CD4-positive, alpha-beta memory T cell (primary cell): ENCODE measurements around the gene UBR7. TPM values are rescaled to one million over a fixed set of nuclear protein-coding genes. Genes with fewer than 3 reads are reported as not detected.
A peak's percentile ranks its signal among the peaks of the same experiment; 100 is the strongest.

Source experiments
- CTCF ChIA-PET: fragments of 350-600 bp; sonication (Branson Sonifier 250); formaldehyde crosslinking; loops from one replicate; lab custom pipeline; 2021; ENCODE audit warnings: inconsistent platforms; ENCODE audit not compliant: partially characterized antibody; lab: Charles Lee
- POLR2A ChIA-PET: fragments of 350-600 bp; sonication (Branson Sonifier 250); formaldehyde crosslinking; loops from one replicate; lab custom pipeline; 2021; ENCODE audit not compliant: partially characterized antibody; lab: Charles Lee
- DNase-seq, 5 donors: peaks; one replicate each; pipeline versions ENCODE4 v3.0.0 to v3.0.0-alpha.2; 2020 to 2022; ENCODE audit warnings: mixed read lengths in 1 of 5
- H3K27ac ChIP-seq: one replicate; pipeline ENCODE4 v1.7.0; 2013; ENCODE audit warnings: low read depth, low read length
- H3K27me3 ChIP-seq: 2 replicates; pipeline ENCODE4 v1.7.0; 2013; ENCODE audit warnings: mild to moderate bottlenecking, low read length, moderate library complexity; ENCODE audit not compliant: insufficient read depth
- H3K36me3 ChIP-seq: 2 replicates; pipeline ENCODE4 v1.7.0; 2013; ENCODE audit warnings: mild to moderate bottlenecking, low read length, moderate library complexity; ENCODE audit not compliant: insufficient read depth
- H3K4me1 ChIP-seq: 2 replicates; pipeline ENCODE4 v1.7.0; 2013; ENCODE audit warnings: mild to moderate bottlenecking, low read length, moderate library complexity; ENCODE audit not compliant: insufficient read depth
- H3K4me3 ChIP-seq, 2 donors: one replicate each; pipeline ENCODE4 v1.7.0; 2013; ENCODE audit warnings: low read length in 2 of 2, mild to moderate bottlenecking in 1 of 2
- H3K9me3 ChIP-seq, 2 donors: one replicate each; pipeline ENCODE4 v1.7.0; 2013; ENCODE audit warnings: low read length in 2 of 2, control low read depth in 1 of 2; ENCODE audit not compliant: control insufficient read depth in 1 of 2
- H3K27ac Mint-ChIP-seq, 7 donors: one replicate each; pipeline ENCODE4 v1.8.0; 2020 to 2021; ENCODE audit warnings: mixed read lengths in 7 of 7, mild to moderate bottlenecking in 6 of 7, inconsistent platforms in 3 of 7, moderate library complexity in 3 of 7
- H3K27me3 Mint-ChIP-seq, 2 donors: one replicate each; pipeline ENCODE4 v1.8.0; 2020 to 2021; ENCODE audit warnings: mixed read lengths in 2 of 2
- H3K36me3 Mint-ChIP-seq, 2 donors: one replicate each; pipeline ENCODE4 v1.8.0; 2020 to 2021; ENCODE audit warnings: mixed read lengths in 2 of 2, inconsistent platforms in 1 of 2, mild to moderate bottlenecking in 1 of 2
- H3K4me1 Mint-ChIP-seq, 4 donors: one replicate each; pipeline ENCODE4 v1.8.0; 2020 to 2021; ENCODE audit warnings: mixed read lengths in 4 of 4, mild to moderate bottlenecking in 1 of 4
- H3K4me3 Mint-ChIP-seq, 8 donors: one replicate each; pipeline ENCODE4 v1.8.0; 2020 to 2021; ENCODE audit warnings: mixed read lengths in 8 of 8, mild to moderate bottlenecking in 7 of 8, moderate library complexity in 6 of 8, inconsistent platforms in 3 of 8
- H3K9me3 Mint-ChIP-seq, 8 donors: one replicate each; pipeline ENCODE4 v1.8.0; 2020 to 2021; ENCODE audit warnings: mixed read lengths in 8 of 8, mild to moderate bottlenecking in 5 of 8, inconsistent platforms in 3 of 8, moderate library complexity in 1 of 8
- intact Hi-C: fragments of 100-400 bp; cut with micrococcal nuclease; formaldehyde crosslinking; loops from one replicate; pipeline ENCODE4 v1.15.1; 2023
- polyA plus RNA-seq, 2 donors: library from polyadenylated mRNA; unstranded; fragments of 300-500 nt; fragmentation: Illumina TruSeq; gene quantifications; one replicate each; pipeline ENCODE4 v1.2.3, GENCODE V29; 2021
- total RNA-seq, 2 experiments: library from RNA; stranded (reverse); gene quantifications; one replicate each; pipeline ENCODE4 v1.2.3, GENCODE V29; 2021

Gene UBR7
- total and polyA plus RNA-seq, 4 experiments from 2014 or later = 17.5 to 47.8 (median 23.1) TPM

- H3K4me1 Mint-ChIP-seq = peaks cover 0 to 6% (median 4%) of the 10 kb centered on the region in 4 donors
- H3K4me3 ChIP-seq = no peak overlapping the region
- no peak overlapping the region for H3K27ac Mint-ChIP-seq
- no peaks in the 10 kb centered on the region for H3K9me3 Mint-ChIP-seq
- no peaks in the 10 kb centered on the region for H3K4me1 ChIP-seq
- H3K4me3 Mint-ChIP-seq = no peak overlapping the region
- ChIA-PET CTCF (interaction anchor here (1.4 to 4.9 kb wide), 3 partner anchors 9 to 62 kb away, joined by 4 to 32 read pairs (median 10); partner anchors contain the start of genes LYSET and MOAP1), POLR2A (no interaction called here)
- H3K36me3 Mint-ChIP-seq = no peaks in the 10 kb centered on the region
- no peaks in the 10 kb centered on the region for H3K27me3 ChIP-seq
- no peaks in the 10 kb centered on the region for H3K9me3 ChIP-seq
- H3K27ac ChIP-seq = no peak overlapping the region
- H3K27me3 Mint-ChIP-seq = no peaks in the 10 kb centered on the region
- intact Hi-C loops = no loop called here
- H3K36me3 ChIP-seq = no peaks in the 10 kb centered on the region
- DNase-seq = no peak
Measured at GRCh38 chr14:93175492-93175891, 31.6 kb upstream of the UBR7 start.

GRCh38 chr14:93183596-93184317, 23.3 kb upstream of the UBR7 start:
- intact Hi-C loops = loop anchor here (1.0 to 10.0 kb wide), 3 partner anchors 69 to 389 kb away; partner anchors contain the start of genes GOLGA5 and ITPK1
- H3K4me1 ChIP-seq = peaks cover 37% of the 10 kb centered on the region
- DNase-seq = no peak
- no peaks in the 10 kb centered on the region for H3K27me3 ChIP-seq
- Mint-ChIP-seq H3K9me3 (no peaks in the 10 kb centered on the region), H3K4me3 (peak overlapping the region; percentile 85 to 89 (median 87)), H3K4me1 (peaks cover 27 to 41% (median 36%) of the 10 kb centered on the region in 4 donors), H3K27me3 (no peaks in the 10 kb centered on the region), H3K36me3 (peaks cover 11 to 26% of the 10 kb centered on the region in 2 donors), H3K27ac (peak overlapping the region; percentile 88 to 97 (median 91))
- H3K9me3 ChIP-seq = no peaks in the 10 kb centered on the region
- peak overlapping the region; percentile 19 to 71 for H3K4me3 ChIP-seq
- ChIA-PET CTCF (interaction anchor here (1.1 to 5.6 kb wide), 8 partner anchors 8 to 78 kb away, joined by 3 to 41 read pairs (median 8); partner anchors contain the start of genes GON7 and UBR7), POLR2A (interaction anchor here (0.7 to 2.6 kb wide), 11 partner anchors 13 to 533 kb away, joined by 3 to 85 read pairs (median 3); partner anchors contain the start of genes GON7, ITPK1 and UBR7)
- peaks cover 7% of the 10 kb centered on the region for H3K36me3 ChIP-seq
- peak overlapping the region; percentile 98 for H3K27ac ChIP-seq

- H3K4me3 Mint-ChIP-seq = peak within 1 kb of the TSS; percentile 89 to 97 (median 94)
- intact Hi-C loops = loop anchor here (1.0 to 10.0 kb wide), 4 partner anchors 23 to 390 kb away; partner anchors contain the start of genes GOLGA5, GON7, ITPK1 and UBR7
- DNase-seq = peak; percentile 91 to 94 (median 93)
- CTCF ChIA-PET = interaction anchor here (0.7 to 5.6 kb wide), 12 partner anchors 9 to 74 kb away, joined by 3 to 41 read pairs (median 4); partner anchors contain the start of genes GON7 and UBR7
- H3K4me1 Mint-ChIP-seq = peaks cover 29 to 41% (median 37%) of the 10 kb centered on the region in 4 donors
- H3K27me3 Mint-ChIP-seq = no peaks in the 10 kb centered on the region
- H3K9me3 Mint-ChIP-seq = no peaks in the 10 kb centered on the region
- peak within 1 kb of the TSS; percentile 92 to 98 (median 97) for H3K27ac Mint-ChIP-seq
- H3K36me3 ChIP-seq = peaks cover 7% of the 10 kb centered on the region
- POLR2A ChIA-PET = interaction anchor here (0.7 to 2.6 kb wide), 19 partner anchors 10 to 1144 kb away, joined by 3 to 85 read pairs (median 3); partner anchors contain the start of genes GOLGA5, GON7, ITPK1 and UBR7
- peaks cover 11 to 26% of the 10 kb centered on the region in 2 donors for H3K36me3 Mint-ChIP-seq
- peak within 1 kb of the TSS; percentile 98 for H3K27ac ChIP-seq
- no peaks in the 10 kb centered on the region for H3K27me3 ChIP-seq
- H3K4me3 ChIP-seq = peak within 1 kb of the TSS; percentile 82 to 93
- H3K9me3 ChIP-seq = no peaks in the 10 kb centered on the region
- H3K4me1 ChIP-seq = peaks cover 37% of the 10 kb centered on the region
Measured at GRCh38 chr14:93184391-93185348, 22.4 kb upstream of the UBR7 start, which contains the start of the genes LYSET and MOAP1. LYSET (plus strand) TSS chr14:93185317; CDS start chr14:93185406, 89 bp downstream. MOAP1 (minus strand) TSS chr14:93184897; CDS start chr14:93184242, 655 bp downstream.

- Histone ChIP-seq H3K9me3 (no peaks in the 10 kb centered on the region), H3K27me3 (no peaks in the 10 kb centered on the region), H3K36me3 (peaks cover 7% of the 10 kb centered on the region), H3K27ac (peak overlapping the region; percentile 75), H3K4me3 (peak overlapping the region; percentile 82 to 93), H3K4me1 (peaks cover 37% of the 10 kb centered on the region)
- DNase-seq = no peak
- CTCF ChIA-PET = interaction anchor here (0.7 to 5.6 kb wide), 10 partner anchors 10 to 72 kb away, joined by 3 to 41 read pairs (median 6); partner anchors contain the start of genes GON7 and UBR7
- Mint-ChIP-seq H3K9me3 (no peaks in the 10 kb centered on the region), H3K4me3 (peak overlapping the region; percentile 89 to 97 (median 94)), H3K27me3 (no peaks in the 10 kb centered on the region), H3K27ac (peak overlapping the region; percentile 92 to 98 (median 97)), H3K36me3 (peaks cover 11 to 26% of the 10 kb centered on the region in 2 donors), H3K4me1 (peaks cover 29 to 41% (median 37%) of the 10 kb centered on the region in 4 donors)
- intact Hi-C loops = loop anchor here (1.0 to 10.0 kb wide), 3 partner anchors 22 to 391 kb away; partner anchors contain the start of genes GOLGA5, GON7, ITPK1 and UBR7
- POLR2A ChIA-PET = interaction anchor here (0.8 to 2.6 kb wide), 14 partner anchors 9 to 1145 kb away, joined by 3 to 85 read pairs (median 4); partner anchors contain the start of genes GOLGA5, GON7, ITPK1 and UBR7
Measured at GRCh38 chr14:93185349-93185720, 21.7 kb upstream of the UBR7 start.

- ChIA-PET CTCF (interaction anchor here (1.0 to 5.6 kb wide), 5 partner anchors 8 to 73 kb away, joined by 4 to 41 read pairs (median 15); partner anchors contain the start of genes GON7 and UBR7), POLR2A (interaction anchor here (0.6 to 2.1 kb wide), 3 partner anchors 13 to 460 kb away, joined by 3 to 10 read pairs (median 3); partner anchors contain the start of genes GON7 and UBR7)
- peak overlapping the region; percentile 64 to 80 (median 66) for H3K4me3 Mint-ChIP-seq
- Histone ChIP-seq H3K27me3 (no peaks in the 10 kb centered on the region), H3K9me3 (no peaks in the 10 kb centered on the region), H3K4me1 (peaks cover 37% of the 10 kb centered on the region), H3K4me3 (no peak overlapping the region), H3K27ac (no peak overlapping the region), H3K36me3 (peaks cover 7% of the 10 kb centered on the region)
- H3K27ac Mint-ChIP-seq = peak overlapping the region; percentile 7 to 93 (median 88)
- intact Hi-C loops = loop anchor here (10.0 kb wide), 1 partner anchor 392 kb away; the partner anchor contains the start of gene GOLGA5
- H3K4me1 Mint-ChIP-seq = peaks cover 29 to 41% (median 37%) of the 10 kb centered on the region in 4 donors
- H3K36me3 Mint-ChIP-seq = peaks cover 11 to 24% of the 10 kb centered on the region in 2 donors
- H3K27me3 Mint-ChIP-seq = no peaks in the 10 kb centered on the region
- no peak for DNase-seq
- no peaks in the 10 kb centered on the region for H3K9me3 Mint-ChIP-seq
Measured at GRCh38 chr14:93186466-93186865, 20.6 kb upstream of the UBR7 start.

- CTCF ChIA-PET = interaction anchor here (1.0 to 5.6 kb wide), 5 partner anchors 8 to 73 kb away, joined by 4 to 41 read pairs (median 15); partner anchors contain the start of genes GON7 and UBR7
- Mint-ChIP-seq H3K36me3 (peaks cover 7 to 20% of the 10 kb centered on the region in 2 donors), H3K27me3 (no peaks in the 10 kb centered on the region), H3K27ac (peak overlapping the region in 3 of 7 donors; percentile 87 to 92 (median 88)), H3K9me3 (no peaks in the 10 kb centered on the region), H3K4me3 (peak overlapping the region in 1 of 8 donors; percentile 65), H3K4me1 (peaks cover 26 to 40% (median 35%) of the 10 kb centered on the region in 4 donors)
- POLR2A ChIA-PET = interaction anchor here (0.6 to 2.1 kb wide), 3 partner anchors 12 to 461 kb away, joined by 3 to 10 read pairs (median 3); partner anchors contain the start of genes GON7 and UBR7
- H3K9me3 ChIP-seq = no peaks in the 10 kb centered on the region
- intact Hi-C loops = loop anchor here (10.0 kb wide), 1 partner anchor 392 kb away; the partner anchor contains the start of gene GOLGA5
- peaks cover 37% of the 10 kb centered on the region for H3K4me1 ChIP-seq
- no peak for DNase-seq
- no peak overlapping the region for H3K27ac ChIP-seq
- H3K4me3 ChIP-seq = no peak overlapping the region
- peaks cover 5% of the 10 kb centered on the region for H3K36me3 ChIP-seq
- no peaks in the 10 kb centered on the region for H3K27me3 ChIP-seq
Measured at GRCh38 chr14:93186956-93187355, 20.1 kb upstream of the UBR7 start.
